GM23338 (cell line): ENCODE data around the gene AP2A1.

ENCODE experiments used
- NANOG ChIP-seq: IDR thresholded peaks from 2 replicates; pipeline ENCODE4 v1.6.1; 2016; ENCODE audit warnings: antibody characterized with exemption, borderline replicate concordance
- TF ChIP-seq, protein P1 (sequence below), 2 experiments: fragments of 200-600 bp in 1 of 2; sonication (generic) in 1 of 2; conservative IDR thresholded peaks; 2 replicates each; pipeline versions ENCODE4 v1.5.1 to v1.6.1; 2016 to 2017; ENCODE audit warnings: antibody characterized with exemption in 2 of 2, low read depth in 2 of 2, mild to moderate bottlenecking in 2 of 2, moderate library complexity in 1 of 2

- TF ChIP-seq, protein P1, sequence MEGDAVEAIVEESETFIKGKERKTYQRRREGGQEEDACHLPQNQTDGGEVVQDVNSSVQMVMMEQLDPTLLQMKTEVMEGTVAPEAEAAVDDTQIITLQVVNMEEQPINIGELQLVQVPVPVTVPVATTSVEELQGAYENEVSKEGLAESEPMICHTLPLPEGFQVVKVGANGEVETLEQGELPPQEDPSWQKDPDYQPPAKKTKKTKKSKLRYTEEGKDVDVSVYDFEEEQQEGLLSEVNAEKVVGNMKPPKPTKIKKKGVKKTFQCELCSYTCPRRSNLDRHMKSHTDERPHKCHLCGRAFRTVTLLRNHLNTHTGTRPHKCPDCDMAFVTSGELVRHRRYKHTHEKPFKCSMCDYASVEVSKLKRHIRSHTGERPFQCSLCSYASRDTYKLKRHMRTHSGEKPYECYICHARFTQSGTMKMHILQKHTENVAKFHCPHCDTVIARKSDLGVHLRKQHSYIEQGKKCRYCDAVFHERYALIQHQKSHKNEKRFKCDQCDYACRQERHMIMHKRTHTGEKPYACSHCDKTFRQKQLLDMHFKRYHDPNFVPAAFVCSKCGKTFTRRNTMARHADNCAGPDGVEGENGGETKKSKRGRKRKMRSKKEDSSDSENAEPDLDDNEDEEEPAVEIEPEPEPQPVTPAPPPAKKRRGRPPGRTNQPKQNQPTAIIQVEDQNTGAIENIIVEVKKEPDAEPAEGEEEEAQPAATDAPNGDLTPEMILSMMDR (conservative IDR thresholded peaks at IDR 0.05; ENCODE audit: low read depth in 2 of 2) = no peak
- TF ChIP-seq NANOG = no peak
Measured at GRCh38 chr19:49792829-49793560, 26.2 kb downstream of the AP2A1 start.
